ENCODE results near the gene ACSBG1.

GRCh38 chr15:78171864-78172472, 62.4 kb downstream of the ACSBG1 start:
- TF ChIP-seq CTCF (IDR thresholded peaks at IDR 0.05) (no peak), POLR2A (IDR thresholded peaks at IDR 0.05) (no peak)

Data from breast epithelium (tissue), 3 donors.